ENCODE measurements around the gene FSHR. TPM values are rescaled to one million over a fixed set of nuclear protein-coding genes. Genes with fewer than 3 reads are reported as not detected.

FSHR gene
- total and polyA plus RNA-seq, 4 donors = not detected

- 82% methylated on average over 4 of the region's 4 CpGs for WGBS
- no peaks in the 10 kb centered on the region for H3K36me3 ChIP-seq (ENCODE audit: control insufficient read depth in 4 of 4, insufficient read depth in 3 of 4, low read depth in 1 of 4, low read length in 3 of 4)
- H3K4me3 ChIP-seq (ENCODE audit: low read depth in 1 of 3, low read length in 3 of 3) = no peak overlapping the region
- H3K4me1 ChIP-seq (ENCODE audit: control insufficient read depth in 4 of 4, insufficient read depth in 4 of 4, low read length in 3 of 4) = peaks cover 0 to 13% (median 3%) of the 10 kb centered on the region in 4 donors
- TF ChIP-seq REST (IDR thresholded peaks at IDR 0.05) (no peak), JUND (IDR thresholded peaks at IDR 0.05) (no peak)
- H3K27me3 ChIP-seq (ENCODE audit: control insufficient read depth in 4 of 4, insufficient read depth in 4 of 4, low read length in 3 of 4) = peaks cover 0 to 5% (median 0%) of the 10 kb centered on the region in 4 donors
- no peak overlapping the region for H3K27ac ChIP-seq (ENCODE audit: low read depth in 1 of 2, low read length in 2 of 2)
- no peak overlapping the region for H3K9ac ChIP-seq (ENCODE audit: low read depth in 1 of 2, low read length in 2 of 2)
- no peaks in the 10 kb centered on the region for H3K9me3 ChIP-seq (ENCODE audit: control insufficient read depth in 4 of 4, low read length in 3 of 4)
- DNase-seq (ENCODE audit: low spot score) = no peak
Observed at GRCh38 chr2:48968011-48968410, 186.3 kb downstream of the FSHR start.

DNA sequence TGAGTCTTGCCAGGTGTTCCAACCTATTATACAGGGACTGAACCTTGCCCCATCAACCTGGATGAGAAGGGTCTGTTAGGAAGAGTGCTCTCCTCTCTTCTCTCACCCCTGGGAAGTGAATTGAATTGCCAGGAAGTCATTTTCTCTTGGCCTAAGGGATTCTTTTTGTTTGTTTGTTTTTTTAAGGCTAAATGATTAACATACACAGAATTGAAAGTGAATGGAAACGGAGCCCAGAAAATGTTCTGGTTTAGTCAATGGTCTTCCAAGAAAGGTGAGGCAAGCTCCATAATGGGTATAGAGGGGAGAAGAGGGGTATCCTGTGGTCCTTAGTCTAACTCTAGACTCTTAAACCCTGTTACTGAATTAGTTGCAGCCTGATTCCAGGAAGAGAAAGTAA is 189.1 kb downstream of the FSHR start:
- no peaks in the 10 kb centered on the region for H3K9me3 ChIP-seq (ENCODE audit: control insufficient read depth in 4 of 4, low read length in 3 of 4)
- H3K36me3 ChIP-seq (ENCODE audit: control insufficient read depth in 4 of 4, insufficient read depth in 3 of 4, low read depth in 1 of 4, low read length in 3 of 4) = no peaks in the 10 kb centered on the region
- H3K9ac ChIP-seq (ENCODE audit: low read depth in 1 of 2, low read length in 2 of 2) = no peak overlapping the region
- no peak for DNase-seq (ENCODE audit: low spot score)
- no peak overlapping the region for H3K4me3 ChIP-seq (ENCODE audit: low read depth in 1 of 3, low read length in 3 of 3)
- WGBS = 17% methylated on average over 1 of the region's 1 CpG
- no peaks in the 10 kb centered on the region for H3K27me3 ChIP-seq (ENCODE audit: control insufficient read depth in 4 of 4, insufficient read depth in 4 of 4, low read length in 3 of 4)
- no peak overlapping the region for H3K27ac ChIP-seq (ENCODE audit: low read depth in 1 of 2, low read length in 2 of 2)
- TF ChIP-seq FOXA1 (IDR thresholded peaks at IDR 0.05) (no peak), EGR1 (IDR thresholded peaks at IDR 0.05; ENCODE audit: low read depth in 2 of 2) (no peak)
- TF ChIP-seq, protein P1, sequence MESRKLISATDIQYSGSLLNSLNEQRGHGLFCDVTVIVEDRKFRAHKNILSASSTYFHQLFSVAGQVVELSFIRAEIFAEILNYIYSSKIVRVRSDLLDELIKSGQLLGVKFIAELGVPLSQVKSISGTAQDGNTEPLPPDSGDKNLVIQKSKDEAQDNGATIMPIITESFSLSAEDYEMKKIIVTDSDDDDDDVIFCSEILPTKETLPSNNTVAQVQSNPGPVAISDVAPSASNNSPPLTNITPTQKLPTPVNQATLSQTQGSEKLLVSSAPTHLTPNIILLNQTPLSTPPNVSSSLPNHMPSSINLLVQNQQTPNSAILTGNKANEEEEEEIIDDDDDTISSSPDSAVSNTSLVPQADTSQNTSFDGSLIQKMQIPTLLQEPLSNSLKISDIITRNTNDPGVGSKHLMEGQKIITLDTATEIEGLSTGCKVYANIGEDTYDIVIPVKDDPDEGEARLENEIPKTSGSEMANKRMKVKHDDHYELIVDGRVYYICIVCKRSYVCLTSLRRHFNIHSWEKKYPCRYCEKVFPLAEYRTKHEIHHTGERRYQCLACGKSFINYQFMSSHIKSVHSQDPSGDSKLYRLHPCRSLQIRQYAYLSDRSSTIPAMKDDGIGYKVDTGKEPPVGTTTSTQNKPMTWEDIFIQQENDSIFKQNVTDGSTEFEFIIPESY (IDR thresholded peaks at IDR 0.05) = no peak
- TF ChIP-seq, protein P2, sequence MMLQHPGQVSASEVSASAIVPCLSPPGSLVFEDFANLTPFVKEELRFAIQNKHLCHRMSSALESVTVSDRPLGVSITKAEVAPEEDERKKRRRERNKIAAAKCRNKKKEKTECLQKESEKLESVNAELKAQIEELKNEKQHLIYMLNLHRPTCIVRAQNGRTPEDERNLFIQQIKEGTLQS (IDR thresholded peaks at IDR 0.05) = no peak
- peaks cover 0 to 13% (median 3%) of the 10 kb centered on the region in 4 donors for H3K4me1 ChIP-seq (ENCODE audit: control insufficient read depth in 4 of 4, insufficient read depth in 4 of 4, low read length in 3 of 4)

DNA sequence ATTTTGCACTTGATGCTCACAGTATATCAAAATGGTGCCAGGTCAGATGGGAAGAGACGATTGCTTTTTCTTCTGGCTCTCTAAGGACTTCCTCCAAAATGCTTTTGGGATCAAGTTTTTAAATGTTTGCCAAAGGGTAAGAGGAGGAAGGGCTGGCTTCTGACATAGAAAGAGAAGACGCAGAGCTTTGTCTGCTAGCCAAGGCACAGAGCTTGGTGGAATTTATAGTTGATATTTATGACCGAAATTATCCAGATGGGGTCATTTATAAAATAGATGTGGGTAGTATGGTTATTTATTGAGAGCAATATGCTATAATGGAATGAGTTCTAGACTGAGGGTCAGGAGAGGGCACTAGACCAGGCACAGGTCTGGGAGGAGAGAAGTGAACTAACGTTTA is 193.3 kb downstream of the FSHR start:
- no peak for DNase-seq (ENCODE audit: low spot score)
- Histone ChIP-seq H3K27me3 (ENCODE audit: control insufficient read depth in 4 of 4, insufficient read depth in 4 of 4, low read length in 3 of 4) (no peaks in the 10 kb centered on the region), H3K4me3 (ENCODE audit: low read depth in 1 of 3, low read length in 3 of 3) (no peak overlapping the region), H3K9ac (ENCODE audit: low read depth in 1 of 2, low read length in 2 of 2) (no peak overlapping the region), H3K9me3 (ENCODE audit: control insufficient read depth in 4 of 4, low read length in 3 of 4) (no peaks in the 10 kb centered on the region), H3K27ac (ENCODE audit: low read depth in 1 of 2, low read length in 2 of 2) (no peak overlapping the region), H3K36me3 (ENCODE audit: control insufficient read depth in 4 of 4, insufficient read depth in 3 of 4, low read depth in 1 of 4, low read length in 3 of 4) (no peaks in the 10 kb centered on the region), H3K4me1 (ENCODE audit: control insufficient read depth in 4 of 4, insufficient read depth in 4 of 4, low read length in 3 of 4) (peaks cover 0 to 10% (median 3%) of the 10 kb centered on the region in 4 donors)
- TF ChIP-seq FOXA1 (IDR thresholded peaks at IDR 0.05) = no peak
- TF ChIP-seq RXRA (IDR thresholded peaks at IDR 0.05) = no peak
- TF ChIP-seq HNF4G (IDR thresholded peaks at IDR 0.05) = no peak
- TF ChIP-seq, protein P1 (IDR thresholded peaks at IDR 0.05) = no peak
- TF ChIP-seq YY1 (IDR thresholded peaks at IDR 0.05) = no peak
- no peak for TF ChIP-seq CTCF (IDR thresholded peaks at IDR 0.05; ENCODE audit: low read depth, low read length, missing input control)
- TF ChIP-seq EGR1 (IDR thresholded peaks at IDR 0.05; ENCODE audit: low read depth in 2 of 2) = no peak
- 75% methylated on average over 4 of the region's 4 CpGs for WGBS
